Adipose tissue (tissue), 3 donors: ENCODE results near the gene P2RY2. TPM values are rescaled to one million over a fixed set of nuclear protein-coding genes. Genes with fewer than 3 reads are reported as not detected.

ENCODE experiments used
- H3K27ac ChIP-seq: one replicate; pipeline ENCODE4 v1.5.1; 2013; ENCODE audit warnings: low read depth, low read length
- WGBS, 3 donors: extraction: QIAGEN DNeasy Blood & Tissue Kit; methylation state at CpG; one replicate each; pipeline ENCODE4 v1.1.7; 2013; 5-methylcytosine and 5-hydroxymethylcytosine counted together
- polyA plus RNA-seq, 3 donors: library from polyadenylated mRNA; stranded (reverse); fragments of 200-250 nt; gene quantifications; one replicate each; pipeline ENCODE4 v1.2.3, GENCODE V29; 2013
- donor health status: healthy with polysubstance abuse.
- donor health status: Bipolar disorder and iron deficiency.
- donor health status: healthy.

Gene P2RY2
- polyA plus RNA-seq, 3 donors, result 0.40 to 1.0 TPM; not detected in 1

DNA sequence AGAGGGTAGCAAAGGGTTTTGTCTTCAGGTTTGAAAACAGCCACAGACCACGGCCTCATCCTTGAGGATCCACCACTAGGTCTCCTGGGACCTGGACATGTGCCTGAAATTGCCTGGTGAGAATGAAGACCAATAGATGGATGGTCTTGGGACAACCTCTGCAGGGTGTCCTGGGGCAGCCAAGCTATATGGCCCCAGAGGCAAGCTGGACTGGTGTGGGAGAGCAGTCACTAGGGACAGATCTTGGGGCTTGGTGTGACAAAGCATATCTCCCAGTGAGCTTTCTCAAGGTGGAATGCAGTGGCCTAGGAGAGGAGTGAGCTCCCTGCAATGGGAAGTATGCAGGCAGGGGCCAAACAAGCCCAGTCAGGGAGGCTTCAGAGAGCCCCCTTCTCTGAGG, 67.6 kb downstream of the P2RY2 start:
- no peak overlapping the region for H3K27ac ChIP-seq
- 75 to 90% (median 84%) methylated on average over 1 of the region's 1 CpG for WGBS, 3 donors

Other genes starting within 250 kb of the P2RY2 start
- 10 to 100 TPM in 2 of 3 donors, 1 to 10 TPM in 1; 4.9 to 17.8 (median 16.3) TPM for gene FCHSD2, start 76.0 kb upstream of the P2RY2 start, polyA plus RNA-seq
- 1 to 10 TPM in 2 of 3 donors, under 1 TPM in 1; 0.63 to 3.3 (median 2.1) TPM for gene P2RY6, start 54.1 kb downstream of the P2RY2 start, polyA plus RNA-seq
- gene ARHGEF17, start 90.0 kb downstream of the P2RY2 start, polyA plus RNA-seq, result 10 to 100 TPM; 11.1 to 35.5 (median 31.2) TPM
- gene RELT, start 158.1 kb downstream of the P2RY2 start, polyA plus RNA-seq, result 1 to 10 TPM in 2 of 3 donors, under 1 TPM in 1; 0.74 to 9.7 (median 2.1) TPM